Embryonic facial prominence (tissue), 1 donor: Measurements from ENCODE around the gene CDC42BPG.
A peak's percentile ranks its signal among the peaks of the same experiment; 100 is the strongest.
"Not testable (repeated sequence)": the region's sequence is repeated elsewhere in the genome, so short reads cannot be mapped to it uniquely, and the experiment has no call there.

Experiments used
- DNase-seq: peaks from one replicate; pipeline ENCODE4 v3.0.0-alpha.2; 2016; ENCODE audit errors: extremely low spot score

Gene CDC42BPG

DNA sequence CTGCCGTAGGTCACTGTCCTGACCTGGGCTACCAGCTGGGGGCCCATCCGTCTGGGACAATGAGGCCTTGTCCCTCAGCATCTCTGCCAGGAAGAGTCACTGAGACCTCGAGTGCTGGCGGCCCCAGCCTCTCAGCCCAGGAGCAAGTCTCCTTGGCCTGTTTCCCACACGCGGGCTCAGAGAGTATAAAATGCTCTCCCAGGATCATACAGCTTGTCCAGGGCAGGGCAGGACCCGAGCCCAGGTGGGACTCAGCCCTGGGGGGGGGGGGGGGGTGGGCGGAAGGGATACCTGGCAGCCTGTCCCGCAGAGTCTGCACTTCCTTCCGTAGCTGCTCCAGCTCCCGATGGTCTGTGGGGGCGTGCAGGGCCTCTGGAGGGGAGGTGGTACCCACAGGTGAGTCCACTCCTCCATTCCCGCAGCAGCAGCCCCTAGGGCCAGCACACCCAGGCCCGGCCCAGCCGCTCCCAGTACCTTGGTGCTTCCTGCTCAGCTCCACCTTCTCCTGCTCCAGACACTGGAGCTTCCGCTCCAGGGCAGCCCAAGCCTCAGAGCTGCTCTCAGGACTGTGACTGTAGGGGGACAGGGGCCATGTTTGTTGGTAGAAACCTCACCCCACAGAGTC, 7.9 kb downstream of the CDC42BPG start:
- no peak for DNase-seq

DNA sequence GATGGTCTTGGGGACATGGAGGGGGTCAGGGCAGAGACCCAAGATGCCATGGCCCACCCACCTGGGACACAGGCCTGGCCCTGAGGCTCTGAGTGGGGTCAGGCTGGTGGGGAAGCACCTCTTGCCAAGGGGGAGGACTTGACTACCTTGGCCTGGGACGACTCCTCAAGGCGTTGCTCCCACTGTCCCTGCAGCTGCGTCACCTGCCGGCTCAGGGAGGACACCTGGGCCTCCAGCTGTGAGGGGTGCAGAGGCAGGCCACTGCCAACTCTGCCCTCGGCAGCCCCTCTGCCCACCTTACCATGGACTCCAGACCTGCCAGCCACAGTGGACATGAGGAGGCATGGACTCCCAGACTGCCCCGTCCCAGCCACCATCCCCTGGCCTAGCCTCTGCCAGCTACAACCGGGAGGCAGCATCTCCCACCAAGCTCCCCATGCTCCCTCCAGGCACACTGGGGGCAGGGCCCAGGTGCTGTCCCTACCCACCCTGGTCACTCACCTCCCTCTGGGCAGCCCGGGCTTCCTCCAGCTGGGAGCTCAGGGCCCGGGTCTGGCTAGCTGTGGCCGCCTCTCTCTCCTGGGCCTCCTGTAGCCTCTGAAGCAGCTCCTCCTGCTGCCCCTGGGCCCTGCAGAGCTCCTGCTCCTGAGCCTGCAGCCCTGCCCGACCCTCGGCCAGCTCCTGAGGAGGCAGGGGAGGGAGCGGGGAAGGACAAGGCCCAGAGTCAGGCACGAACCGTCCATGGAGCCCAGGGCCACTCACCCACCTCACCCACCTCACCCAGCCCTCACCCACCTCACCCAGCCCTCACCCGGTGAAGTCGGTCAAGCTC, 8.6 kb downstream of the CDC42BPG start:
- no peak for DNase-seq

DNA sequence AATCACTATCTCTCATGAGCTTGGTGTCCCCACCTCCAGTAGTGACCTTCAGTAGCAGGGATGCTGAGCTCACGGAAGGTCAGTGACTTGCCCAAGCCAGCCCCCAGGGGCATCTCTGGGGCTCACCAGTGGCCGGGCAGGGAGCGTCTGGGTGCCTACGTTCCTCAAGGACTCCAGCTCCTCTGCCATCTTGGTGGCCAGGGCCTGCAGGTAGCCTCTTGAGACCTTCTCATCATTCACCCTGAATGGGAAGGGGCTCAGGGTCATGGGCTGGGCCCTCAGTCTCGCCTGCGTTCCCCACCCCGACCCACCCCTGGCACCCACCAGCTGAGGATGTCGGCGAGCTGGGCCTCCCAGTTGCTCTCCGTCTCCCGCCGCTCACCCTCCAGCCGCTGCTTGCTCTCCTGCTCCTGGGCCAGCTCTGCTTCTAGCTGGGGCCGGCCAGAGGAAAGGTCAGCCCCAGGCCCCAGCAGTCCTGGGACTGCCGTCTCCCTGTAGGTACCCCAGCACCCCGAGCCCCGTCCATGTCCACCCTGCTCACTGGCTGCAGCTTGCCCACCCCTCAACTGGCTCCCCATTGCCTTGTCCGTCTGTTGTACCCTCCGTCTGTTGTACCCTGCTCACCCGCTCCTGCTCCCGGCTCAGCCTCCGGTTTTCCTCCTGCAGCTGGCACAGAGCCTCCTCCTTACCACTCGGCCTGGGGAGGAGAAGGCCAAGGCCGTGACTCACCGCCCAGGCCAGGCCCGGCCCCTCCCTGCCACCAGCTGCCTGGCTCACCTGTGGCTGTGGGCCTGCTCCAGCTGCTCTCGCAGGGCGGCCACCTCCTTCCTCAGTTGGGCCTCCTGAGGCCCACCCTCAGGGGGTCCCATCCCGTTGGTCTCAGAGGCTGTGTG, 9.5 kb downstream of the CDC42BPG start:
- no peak for DNase-seq

DNA sequence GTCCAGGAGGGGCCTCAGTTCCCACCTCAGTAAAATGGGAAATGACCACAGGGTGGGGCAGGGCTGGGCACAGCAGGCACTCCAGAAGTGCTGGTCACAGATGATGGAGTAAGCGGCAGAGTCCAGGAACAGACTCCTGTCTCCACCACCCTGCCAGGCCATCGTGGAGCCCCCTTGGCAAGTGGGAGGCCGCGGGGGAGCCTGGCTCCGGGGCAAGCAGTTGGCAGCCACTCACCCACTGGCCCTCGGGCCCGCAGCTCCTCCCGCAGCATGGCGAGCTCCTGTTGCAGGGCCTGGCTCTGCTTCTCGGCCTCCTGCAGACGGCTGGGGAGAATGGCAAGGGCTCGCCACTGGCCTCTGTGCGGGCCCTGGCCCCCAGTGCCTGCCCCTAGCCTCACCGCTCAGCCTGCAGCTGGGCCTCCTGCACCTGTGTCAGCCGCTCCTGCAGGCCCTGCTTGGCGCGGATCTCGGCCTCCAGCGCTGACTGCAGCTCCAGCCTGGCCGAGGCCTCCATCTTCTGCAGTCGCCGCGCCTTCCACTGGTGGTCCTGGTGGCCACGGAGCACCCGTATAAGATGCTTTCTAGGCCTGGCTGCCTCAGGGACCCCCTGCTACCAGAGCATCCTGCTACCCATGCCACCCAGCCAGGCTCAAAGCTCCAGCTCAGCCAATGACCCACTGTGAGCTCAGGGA, 10.3 kb downstream of the CDC42BPG start:
- DNase-seq: no peak

DNA sequence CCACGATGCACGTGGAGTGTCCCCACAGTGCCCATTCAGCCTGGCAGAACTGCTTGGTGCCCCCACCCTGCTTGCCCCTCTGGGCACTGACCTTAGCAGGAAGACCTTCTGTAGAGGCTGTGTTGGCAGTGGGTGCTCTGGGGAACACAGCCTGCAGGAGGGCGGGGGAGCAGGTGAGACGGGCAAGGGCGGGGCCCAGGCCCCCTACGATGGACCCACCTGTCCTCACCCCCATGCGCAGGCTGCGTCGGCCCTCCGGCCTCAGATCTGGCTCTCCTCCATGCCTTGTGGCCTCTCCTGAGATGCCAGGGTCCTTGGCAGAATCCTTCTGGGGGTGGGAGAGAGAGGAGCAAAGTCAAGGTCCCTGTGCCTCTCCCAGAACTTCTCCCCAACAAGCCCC, 10.9 kb downstream of the CDC42BPG start:
- no peak for DNase-seq

DNA sequence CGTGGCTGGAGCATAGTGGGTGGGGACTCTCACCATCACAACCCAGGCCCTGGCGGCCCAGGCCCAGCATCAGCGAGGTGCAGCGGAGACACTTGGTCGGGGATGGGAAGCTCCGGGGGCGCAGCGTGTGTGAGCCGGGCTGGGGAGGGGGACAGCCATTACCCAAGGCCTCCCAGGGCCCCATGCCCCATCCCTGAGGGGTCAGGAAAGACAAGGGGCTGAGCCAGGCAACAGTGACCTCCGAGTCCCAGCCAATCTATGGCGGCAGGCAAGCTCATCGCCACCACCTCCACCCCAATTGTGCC, 11.3 kb downstream of the CDC42BPG start:
- DNase-seq: no peak

DNA sequence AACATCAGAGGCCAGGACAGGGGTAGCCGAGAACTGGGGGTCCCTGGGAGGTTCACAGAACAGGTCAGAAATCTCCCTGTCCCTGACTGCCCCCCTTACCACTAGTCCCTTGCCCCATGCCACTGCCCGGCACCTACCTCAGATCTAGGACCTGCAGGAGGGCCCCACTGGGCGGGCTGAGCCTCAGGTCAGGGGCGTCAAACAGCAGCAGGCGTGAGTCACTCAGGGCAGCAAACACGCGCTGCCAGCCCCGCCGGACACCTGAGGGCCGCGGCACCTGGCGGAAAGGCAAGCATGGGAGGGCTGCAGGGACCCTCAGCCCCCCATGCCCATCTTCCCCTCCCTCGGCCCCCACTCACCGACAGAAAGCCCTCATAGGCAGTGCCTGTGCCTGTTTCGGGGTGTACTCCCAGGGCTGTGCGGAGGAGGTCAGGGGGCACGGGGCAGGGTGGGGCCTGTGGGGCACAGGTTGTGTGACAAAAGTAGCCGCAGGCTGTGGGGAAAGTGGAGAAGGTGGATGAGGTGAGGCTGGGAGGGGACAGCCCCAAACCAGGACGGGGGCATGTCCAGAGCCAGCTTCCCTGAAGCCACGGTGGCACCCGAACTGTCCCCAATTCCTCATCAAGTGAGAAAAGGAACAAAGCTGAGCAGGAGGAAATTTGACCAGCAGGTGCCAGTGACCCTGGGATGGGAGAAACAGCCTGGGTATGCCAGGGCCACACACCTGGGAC, 11.8 kb downstream of the CDC42BPG start:
- no peak for DNase-seq

DNA sequence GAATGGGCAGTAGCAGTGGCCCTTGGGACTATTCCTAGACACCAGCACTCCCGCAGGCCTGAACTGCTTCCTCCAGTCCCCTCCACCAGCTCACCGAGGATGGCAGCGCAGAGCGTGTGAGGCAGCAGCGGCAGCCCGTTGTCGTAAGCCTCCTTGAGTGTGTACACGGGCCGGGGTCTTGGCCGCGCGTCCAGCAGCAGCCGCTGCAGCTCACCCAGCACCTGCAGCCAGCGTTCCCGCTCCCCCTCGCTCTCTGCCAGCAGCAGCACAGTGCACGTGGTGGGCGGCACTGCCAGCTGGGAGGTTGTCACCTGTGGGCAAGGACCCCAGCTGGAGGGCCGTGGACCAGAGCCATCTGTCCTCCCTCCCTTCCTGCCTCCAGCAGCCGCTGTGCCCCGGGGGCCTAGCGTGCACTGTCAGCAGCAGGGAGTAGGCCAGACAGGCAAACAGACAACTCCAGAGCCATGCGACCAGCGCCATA, 13.0 kb downstream of the CDC42BPG start:
- no peak for DNase-seq

DNA sequence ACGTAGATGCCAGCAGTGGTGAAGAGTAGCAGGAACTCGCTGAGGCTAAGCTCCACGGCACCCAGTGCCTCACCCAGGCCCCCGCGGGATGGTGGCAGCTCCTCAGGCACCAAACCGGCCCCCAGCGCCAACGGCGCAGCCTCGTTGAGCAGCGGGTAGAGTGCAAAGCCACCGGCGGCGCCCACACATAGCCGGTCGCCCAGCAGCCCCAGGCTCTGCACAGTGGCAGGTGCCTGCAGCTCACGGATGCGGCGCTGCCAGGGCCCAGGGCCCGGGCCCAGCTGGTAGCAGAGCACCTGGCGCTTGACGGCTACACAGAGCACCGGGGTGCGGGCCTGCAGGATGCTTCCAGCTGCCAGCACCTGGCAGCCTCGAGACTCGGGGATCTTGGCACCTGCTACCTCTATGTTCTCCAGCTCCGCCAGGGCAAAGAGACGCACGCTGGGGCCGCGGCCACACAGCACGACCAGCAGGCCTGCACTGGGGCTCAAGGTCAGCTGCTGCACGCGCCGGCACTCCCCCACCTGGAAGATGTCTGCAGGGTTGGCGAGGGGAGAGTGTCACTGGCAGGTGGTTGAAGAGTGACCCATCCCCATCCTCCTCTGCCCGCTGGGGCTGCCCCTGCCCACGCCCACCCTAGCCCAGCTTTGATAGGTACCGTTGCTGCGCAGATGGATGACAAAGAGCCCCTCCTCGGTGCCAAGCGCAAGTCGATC, 14.8 kb downstream of the CDC42BPG start:
- no peak for DNase-seq

DNA sequence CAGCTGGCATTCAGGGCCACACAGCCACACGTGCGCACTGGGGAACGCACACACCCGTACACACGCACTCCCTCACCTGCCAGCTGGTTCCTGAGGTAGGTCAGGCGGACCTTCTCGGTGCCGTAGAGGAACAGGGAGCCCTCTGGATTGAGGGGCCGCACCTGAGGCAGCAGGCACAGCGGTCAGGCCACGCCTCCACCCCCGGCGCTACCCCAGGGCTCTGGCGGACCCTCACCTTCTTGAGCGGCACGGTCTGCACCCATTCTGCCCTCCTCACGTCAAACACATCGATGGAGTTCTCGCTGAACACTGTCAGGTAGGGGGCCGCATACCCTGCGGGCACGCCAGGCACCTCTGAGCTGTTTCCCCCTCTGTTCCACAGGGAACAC, 17.0 kb downstream of the CDC42BPG start:
- DNase-seq: no peak

DNA sequence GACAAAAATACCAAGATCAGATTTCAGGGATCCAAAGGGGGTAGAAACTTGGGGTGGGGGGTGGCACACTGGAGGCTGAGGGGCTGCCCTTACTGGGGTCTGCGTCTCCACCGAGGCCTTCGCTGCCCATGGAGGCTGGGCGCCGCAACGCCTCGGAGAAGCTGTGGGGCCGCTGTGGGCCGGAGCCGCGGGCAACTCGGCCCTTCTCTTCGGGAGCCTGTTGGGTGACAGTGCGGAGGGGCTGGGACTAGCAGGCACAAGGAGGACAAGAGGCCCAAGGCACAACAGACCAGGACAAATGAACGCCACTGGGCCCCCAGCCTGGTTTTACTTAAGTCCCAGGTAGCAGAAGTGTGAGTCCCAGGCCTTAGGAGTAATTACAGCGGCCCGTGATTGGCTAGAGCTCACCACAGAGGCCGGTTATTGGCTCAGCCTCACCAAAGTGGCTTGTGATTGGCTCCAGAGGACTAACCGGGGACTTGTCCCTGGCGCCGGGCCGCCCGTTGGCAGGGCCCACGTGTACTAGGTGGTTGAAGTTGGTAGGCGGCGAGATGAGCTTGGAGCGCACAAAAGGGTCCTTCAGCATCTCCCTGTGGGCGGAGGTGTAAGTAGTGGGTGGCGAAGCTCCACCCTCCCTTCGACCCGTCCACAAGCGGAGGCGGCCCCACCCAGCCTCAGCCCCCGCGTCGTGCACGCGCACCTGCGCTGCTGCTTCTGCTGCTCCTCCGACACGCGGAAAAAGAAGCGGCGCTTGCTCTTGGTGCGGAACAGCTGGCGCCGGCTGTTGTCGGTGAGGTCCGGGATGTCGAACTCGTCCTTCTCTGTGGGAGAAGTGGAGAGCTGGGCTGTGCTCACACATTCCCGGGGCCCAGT, 17.6 kb downstream of the CDC42BPG start:
- DNase-seq: no peak

DNA sequence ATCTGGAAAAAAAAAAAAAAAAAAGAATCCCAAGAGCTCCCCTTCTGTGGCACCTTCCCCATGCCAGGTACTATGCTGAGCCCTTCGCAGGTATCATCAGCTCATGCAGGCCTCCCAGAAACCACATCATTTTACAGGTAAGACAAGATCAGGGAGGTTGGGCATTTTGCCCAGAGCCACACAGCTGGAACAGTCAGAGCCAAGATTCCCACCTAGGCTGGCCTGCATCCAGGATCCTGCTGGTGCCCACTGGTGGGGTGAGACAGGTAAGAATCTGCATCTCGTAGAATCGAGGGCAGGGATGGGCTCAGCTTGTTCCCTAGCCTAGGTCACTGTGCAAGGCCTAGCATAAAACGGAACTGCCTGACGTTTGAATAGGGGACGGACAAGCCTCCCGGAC, 18.4 kb downstream of the CDC42BPG start:
- DNase-seq: no peak

DNA sequence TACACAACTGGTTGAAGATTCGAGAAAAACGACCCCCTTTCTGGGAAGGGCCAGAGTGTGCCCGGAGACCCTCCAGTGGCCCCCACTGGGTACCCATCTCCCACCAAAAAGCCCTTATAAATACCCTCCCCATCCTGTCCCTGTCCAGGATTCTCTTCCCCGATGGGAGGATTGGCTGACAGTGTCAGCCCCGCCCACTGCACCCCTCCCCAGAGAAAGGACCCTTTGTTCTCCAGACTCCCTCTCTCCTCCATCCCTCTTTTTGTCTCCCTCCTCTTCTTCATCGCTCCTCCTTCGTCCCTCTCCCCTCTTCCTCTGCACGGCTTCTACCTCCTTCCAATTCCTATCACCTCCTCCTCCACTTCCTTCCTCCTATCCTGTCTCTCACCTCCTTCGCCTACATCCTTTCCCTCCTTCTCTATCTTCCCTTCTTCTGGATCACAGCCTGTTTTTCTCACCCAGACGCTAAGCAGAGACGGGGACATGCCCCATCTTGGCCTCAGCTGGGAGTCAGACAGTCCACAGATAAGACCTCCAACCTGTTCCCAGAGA, 20.8 kb downstream of the CDC42BPG start:
- no peak for DNase-seq

DNA sequence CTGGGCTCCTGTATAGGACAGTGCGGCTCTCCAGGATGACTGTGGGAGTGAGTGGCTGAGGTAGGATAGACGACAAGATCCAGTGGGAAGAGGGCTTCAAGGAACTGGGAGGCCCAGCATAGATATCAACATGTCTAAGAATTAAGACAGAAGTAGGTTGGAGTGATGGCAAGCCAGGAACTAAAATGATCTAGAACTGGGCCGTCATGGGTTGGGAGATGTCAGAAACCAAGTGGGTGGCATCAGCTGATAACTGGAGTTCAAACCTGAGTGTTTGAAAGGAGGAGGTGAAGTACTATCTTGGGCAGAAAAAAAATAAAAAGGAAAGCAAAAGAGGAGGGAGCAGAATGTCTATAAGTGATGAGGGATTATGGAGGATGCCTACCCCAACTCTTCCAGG, 27.0 kb downstream of the CDC42BPG start:
- no peak for DNase-seq

DNA sequence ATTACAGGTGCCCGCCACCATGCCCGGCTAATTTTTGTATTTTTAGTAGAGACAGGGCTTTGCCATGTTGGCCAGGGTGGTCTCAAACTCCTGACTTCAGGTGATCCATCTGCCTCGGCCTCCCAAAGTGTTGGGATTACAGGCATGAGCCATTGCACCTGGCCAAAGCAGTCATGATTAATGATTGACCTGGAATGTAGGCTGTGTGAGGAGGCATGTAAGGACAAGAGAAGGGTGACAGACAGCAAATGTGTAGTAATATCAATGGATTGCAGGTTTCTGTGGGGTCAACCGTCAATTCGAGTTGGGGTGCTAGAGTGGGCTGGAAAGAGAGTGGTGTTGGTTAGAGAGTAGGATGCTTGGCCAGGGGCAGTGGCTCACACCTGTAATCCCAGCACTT, 29.0 kb downstream of the CDC42BPG start:
- DNase-seq: not testable (repeated sequence)

DNA sequence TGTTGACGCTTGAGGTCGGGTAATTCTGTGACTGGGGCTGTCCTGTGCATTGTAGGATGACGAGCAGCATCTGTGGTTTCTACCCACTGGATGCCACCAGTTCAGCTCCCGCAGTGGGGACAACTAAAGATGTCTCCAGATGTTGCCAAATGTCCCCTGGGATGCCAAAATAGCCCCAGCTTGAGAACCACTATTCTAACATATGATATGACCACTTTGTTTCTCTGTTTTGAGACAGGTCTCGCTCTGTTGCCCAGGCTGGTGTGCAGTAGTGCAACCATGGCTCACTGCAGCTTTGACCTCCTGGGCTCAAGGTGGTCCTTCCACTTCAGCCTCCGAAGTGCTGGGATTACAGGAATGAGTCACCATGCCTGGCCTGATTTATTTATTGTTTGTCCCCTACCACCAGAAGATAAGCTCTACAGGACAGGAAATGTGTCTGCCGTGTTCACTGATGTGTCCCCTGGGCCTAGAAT, 29.7 kb downstream of the CDC42BPG start:
- DNase-seq: no peak

DNA sequence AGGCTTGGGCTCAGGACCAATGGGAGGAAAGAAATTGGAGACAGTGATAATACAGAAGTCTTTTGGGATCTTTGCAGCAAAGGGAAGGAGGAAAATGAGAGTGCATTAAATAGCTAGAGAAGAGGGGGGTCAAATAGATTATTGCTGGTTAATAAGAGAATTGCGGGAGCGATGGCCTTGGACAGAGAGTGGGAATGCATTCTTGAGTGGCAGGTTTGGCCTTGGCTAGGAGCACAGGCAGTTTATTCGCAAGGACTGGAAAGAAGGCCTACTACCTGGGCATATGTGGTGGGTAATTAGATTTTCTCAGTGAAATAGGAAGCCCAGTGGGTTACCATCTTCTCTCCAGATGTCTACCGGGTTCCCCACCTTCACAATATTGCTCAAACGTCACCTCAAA, 30.6 kb downstream of the CDC42BPG start:
- no peak for DNase-seq

DNA sequence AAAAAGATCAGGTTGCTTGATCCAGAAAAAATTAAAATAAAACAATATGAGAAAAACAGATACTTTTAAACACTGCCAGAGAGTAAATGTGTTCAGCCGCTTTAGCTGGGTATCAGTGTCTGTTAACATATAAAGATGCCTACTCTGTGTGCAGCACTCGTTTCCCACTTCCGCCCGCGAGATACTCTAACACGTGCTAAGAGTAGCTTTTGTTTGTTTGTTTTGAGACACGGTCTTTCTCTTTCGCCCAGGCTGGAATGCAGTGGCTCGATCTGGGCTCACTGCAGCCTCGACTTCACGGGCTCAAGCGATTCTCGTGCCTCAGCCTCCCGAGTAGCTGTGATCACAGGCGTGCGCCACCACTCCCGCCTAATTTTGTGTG, 33.6 kb downstream of the CDC42BPG start:
- DNase-seq: no peak

DNA sequence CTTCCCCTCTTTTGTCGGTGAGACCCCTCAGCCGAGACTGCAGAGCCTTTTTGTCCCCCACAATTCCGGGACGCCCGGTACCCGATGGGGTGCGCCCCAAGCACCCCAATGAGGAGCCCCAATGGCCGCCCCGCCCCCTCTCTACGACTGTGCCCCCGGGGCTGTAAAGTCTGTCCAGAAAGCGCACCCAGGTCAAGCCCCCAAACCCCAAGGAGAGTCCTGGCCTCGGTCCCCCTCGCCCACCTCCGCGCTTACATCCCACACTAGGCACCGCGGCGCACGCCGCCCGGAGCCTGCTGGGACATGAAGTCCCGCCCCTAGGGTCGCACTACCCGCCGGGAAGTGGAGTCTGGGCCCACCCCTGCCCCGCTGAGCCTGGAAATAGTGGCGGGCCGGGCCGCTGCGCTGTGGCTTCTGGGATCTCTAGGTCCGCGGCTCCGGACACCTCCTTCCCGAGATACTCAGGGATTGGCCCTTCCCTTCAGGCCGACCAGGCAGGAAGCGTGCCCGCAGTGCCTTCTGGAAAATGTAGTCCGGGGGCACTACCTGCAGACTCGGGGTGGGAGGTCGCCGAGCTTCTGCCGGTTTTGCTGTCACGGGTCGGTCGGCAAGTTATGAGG, 34.1 kb downstream of the CDC42BPG start, which contains the start of gene MEN1:
Gene MEN1, minus strand, starts transcription at position 281 of the 620 bp plus-strand sequence. CDS start 442 bp downstream, outside the sequence.
- DNase-seq: peak; percentile 90
